ENCODE results near the gene PCBP2.

PCBP2 gene

GRCh38 chr12:53508534-53509170 is 56.8 kb downstream of the PCBP2 start:
- H3K27ac ChIP-seq (ENCODE audit: low read length), result no peak overlapping the region
- H3K36me3 ChIP-seq (ENCODE audit: control insufficient read depth, insufficient read depth, low read length), result peaks cover 13% of the 10 kb centered on the region; the same call in 1 of the 2 replicates
- H3K9me3 ChIP-seq (ENCODE audit: control insufficient read depth, insufficient read depth, low read length), result no peaks in the 10 kb centered on the region
- H3K4me1 ChIP-seq (ENCODE audit: control insufficient read depth, insufficient read depth, low read length), result no peaks in the 10 kb centered on the region
- no peak for DNase-seq (ENCODE audit: low read depth, low spot score)
- no peaks in the 10 kb centered on the region for H3K27me3 ChIP-seq (ENCODE audit: control insufficient read depth, insufficient read depth, low read length)
- H3K4me3 ChIP-seq (ENCODE audit: low read length), result no peak overlapping the region
- no CpG with 5 or more reads among the region's 7 CpGs for WGBS (ENCODE audit: insufficient coverage, insufficient read length)

GRCh38 chr12:53510181-53510812 is 58.4 kb downstream of the PCBP2 start:
- H3K4me1 ChIP-seq (ENCODE audit: control insufficient read depth, insufficient read depth, low read length), result no peaks in the 10 kb centered on the region
- H3K27me3 ChIP-seq (ENCODE audit: control insufficient read depth, insufficient read depth, low read length), result no peaks in the 10 kb centered on the region
- no peak overlapping the region for H3K27ac ChIP-seq (ENCODE audit: low read length)
- WGBS (ENCODE audit: insufficient coverage, insufficient read length), result no CpG with 5 or more reads among the region's 9 CpGs
- H3K9me3 ChIP-seq (ENCODE audit: control insufficient read depth, insufficient read depth, low read length), result no peaks in the 10 kb centered on the region
- H3K4me3 ChIP-seq (ENCODE audit: low read length), result no peak overlapping the region
- peaks cover 13% of the 10 kb centered on the region; the same call in 1 of the 2 replicates for H3K36me3 ChIP-seq (ENCODE audit: control insufficient read depth, insufficient read depth, low read length)
- DNase-seq (ENCODE audit: low read depth, low spot score), result no peak

GRCh38 chr12:53513712-53514410 is 62.0 kb downstream of the PCBP2 start:
- Histone ChIP-seq H3K4me3 (ENCODE audit: low read length) (no peak overlapping the region), H3K4me1 (ENCODE audit: control insufficient read depth, insufficient read depth, low read length) (no peaks in the 10 kb centered on the region), H3K27me3 (ENCODE audit: control insufficient read depth, insufficient read depth, low read length) (no peaks in the 10 kb centered on the region), H3K36me3 (ENCODE audit: control insufficient read depth, insufficient read depth, low read length) (no peaks in the 10 kb centered on the region), H3K27ac (ENCODE audit: low read length) (no peak overlapping the region), H3K9me3 (ENCODE audit: control insufficient read depth, insufficient read depth, low read length) (no peaks in the 10 kb centered on the region)
- whole genome bisulfite sequencing (ENCODE audit: insufficient coverage, insufficient read length), result no CpG with 5 or more reads among the region's 6 CpGs
- DNase-seq (ENCODE audit: low read depth, low spot score), result no peak

- DNase-seq (ENCODE audit: low read depth, low spot score), result no peak
- H3K27ac ChIP-seq (ENCODE audit: low read length), result no peak overlapping the region
- no peaks in the 10 kb centered on the region for H3K9me3 ChIP-seq (ENCODE audit: control insufficient read depth, insufficient read depth, low read length)
- no peaks in the 10 kb centered on the region for H3K27me3 ChIP-seq (ENCODE audit: control insufficient read depth, insufficient read depth, low read length)
- WGBS (ENCODE audit: insufficient coverage, insufficient read length), result no CpG with 5 or more reads among the region's 6 CpGs
- no peaks in the 10 kb centered on the region for H3K36me3 ChIP-seq (ENCODE audit: control insufficient read depth, insufficient read depth, low read length)
- no peaks in the 10 kb centered on the region for H3K4me1 ChIP-seq (ENCODE audit: control insufficient read depth, insufficient read depth, low read length)
- H3K4me3 ChIP-seq (ENCODE audit: low read length), result no peak overlapping the region
Observed at GRCh38 chr12:53514628-53515290, 62.9 kb downstream of the PCBP2 start.

- H3K27ac ChIP-seq (ENCODE audit: low read length), result no peak overlapping the region
- WGBS (ENCODE audit: insufficient coverage, insufficient read length), result no CpG with 5 or more reads among the region's 2 CpGs
- DNase-seq (ENCODE audit: low read depth, low spot score), result no peak
- H3K27me3 ChIP-seq (ENCODE audit: control insufficient read depth, insufficient read depth, low read length), result no peaks in the 10 kb centered on the region
- no peaks in the 10 kb centered on the region for H3K4me1 ChIP-seq (ENCODE audit: control insufficient read depth, insufficient read depth, low read length)
- no peaks in the 10 kb centered on the region for H3K9me3 ChIP-seq (ENCODE audit: control insufficient read depth, insufficient read depth, low read length)
- H3K36me3 ChIP-seq (ENCODE audit: control insufficient read depth, insufficient read depth, low read length), result no peaks in the 10 kb centered on the region
- no peak overlapping the region for H3K4me3 ChIP-seq (ENCODE audit: low read length)
Observed at GRCh38 chr12:53515291-53515680, 63.4 kb downstream of the PCBP2 start.

- H3K4me3 ChIP-seq (ENCODE audit: low read length), result no peak overlapping the region
- H3K27me3 ChIP-seq (ENCODE audit: control insufficient read depth, insufficient read depth, low read length), result no peaks in the 10 kb centered on the region
- H3K4me1 ChIP-seq (ENCODE audit: control insufficient read depth, insufficient read depth, low read length), result no peaks in the 10 kb centered on the region
- DNase-seq (ENCODE audit: low read depth, low spot score), result no peak
- WGBS (ENCODE audit: insufficient coverage, insufficient read length), result no CpG with 5 or more reads among the region's 13 CpGs
- no peak overlapping the region for H3K27ac ChIP-seq (ENCODE audit: low read length)
- no peaks in the 10 kb centered on the region for H3K9me3 ChIP-seq (ENCODE audit: control insufficient read depth, insufficient read depth, low read length)
- H3K36me3 ChIP-seq (ENCODE audit: control insufficient read depth, insufficient read depth, low read length), result no peaks in the 10 kb centered on the region; the same call in 1 of the 2 replicates
Observed at GRCh38 chr12:53516758-53517455, 65.0 kb downstream of the PCBP2 start.

- DNase-seq (ENCODE audit: low read depth, low spot score), result no peak
- no CpG with 5 or more reads among the region's 5 CpGs for WGBS (ENCODE audit: insufficient coverage, insufficient read length)
- no peaks in the 10 kb centered on the region for H3K4me1 ChIP-seq (ENCODE audit: control insufficient read depth, insufficient read depth, low read length)
- no peak overlapping the region for H3K4me3 ChIP-seq (ENCODE audit: low read length)
- no peak overlapping the region for H3K27ac ChIP-seq (ENCODE audit: low read length)
- no peaks in the 10 kb centered on the region; the same call in 1 of the 2 replicates for H3K36me3 ChIP-seq (ENCODE audit: control insufficient read depth, insufficient read depth, low read length)
- no peaks in the 10 kb centered on the region for H3K9me3 ChIP-seq (ENCODE audit: control insufficient read depth, insufficient read depth, low read length)
- no peaks in the 10 kb centered on the region for H3K27me3 ChIP-seq (ENCODE audit: control insufficient read depth, insufficient read depth, low read length)
Observed at GRCh38 chr12:53518381-53518780, 66.5 kb downstream of the PCBP2 start.

GRCh38 chr12:53523131-53523530 is 71.2 kb downstream of the PCBP2 start:
- no peak overlapping the region for H3K27ac ChIP-seq (ENCODE audit: low read length)
- WGBS (ENCODE audit: insufficient coverage, insufficient read length), result no CpG with 5 or more reads among the region's 3 CpGs
- no peaks in the 10 kb centered on the region; the same call in 1 of the 2 replicates for H3K36me3 ChIP-seq (ENCODE audit: control insufficient read depth, insufficient read depth, low read length)
- no peaks in the 10 kb centered on the region for H3K4me1 ChIP-seq (ENCODE audit: control insufficient read depth, insufficient read depth, low read length)
- no peak overlapping the region for H3K4me3 ChIP-seq (ENCODE audit: low read length)
- no peaks in the 10 kb centered on the region for H3K9me3 ChIP-seq (ENCODE audit: control insufficient read depth, insufficient read depth, low read length)
- no peaks in the 10 kb centered on the region for H3K27me3 ChIP-seq (ENCODE audit: control insufficient read depth, insufficient read depth, low read length)
- no peak for DNase-seq (ENCODE audit: low read depth, low spot score)

- Histone ChIP-seq H3K36me3 (ENCODE audit: control insufficient read depth, insufficient read depth, low read length) (no peaks in the 10 kb centered on the region; the same call in 1 of the 2 replicates), H3K9me3 (ENCODE audit: control insufficient read depth, insufficient read depth, low read length) (no peaks in the 10 kb centered on the region), H3K4me1 (ENCODE audit: control insufficient read depth, insufficient read depth, low read length) (no peaks in the 10 kb centered on the region), H3K4me3 (ENCODE audit: low read length) (no peak overlapping the region), H3K27ac (ENCODE audit: low read length) (no peak overlapping the region), H3K27me3 (ENCODE audit: control insufficient read depth, insufficient read depth, low read length) (no peaks in the 10 kb centered on the region)
- WGBS (ENCODE audit: insufficient coverage, insufficient read length), result no CpG with 5 or more reads among the region's 13 CpGs
- DNase-seq (ENCODE audit: low read depth, low spot score), result no peak
Observed at GRCh38 chr12:53524476-53524875, 72.6 kb downstream of the PCBP2 start.

- H3K36me3 ChIP-seq (ENCODE audit: control insufficient read depth, insufficient read depth, low read length), result peaks cover 5% of the 10 kb centered on the region; the same call in 1 of the 2 replicates
- no peak overlapping the region for H3K4me3 ChIP-seq (ENCODE audit: low read length)
- no peaks in the 10 kb centered on the region for H3K27me3 ChIP-seq (ENCODE audit: control insufficient read depth, insufficient read depth, low read length)
- no peaks in the 10 kb centered on the region for H3K9me3 ChIP-seq (ENCODE audit: control insufficient read depth, insufficient read depth, low read length)
- no peak for DNase-seq (ENCODE audit: low read depth, low spot score)
- WGBS (ENCODE audit: insufficient coverage, insufficient read length), result no CpG with 5 or more reads among the region's 2 CpGs
- no peaks in the 10 kb centered on the region for H3K4me1 ChIP-seq (ENCODE audit: control insufficient read depth, insufficient read depth, low read length)
- H3K27ac ChIP-seq (ENCODE audit: low read length), result no peak overlapping the region
Observed at GRCh38 chr12:53530061-53530460, 78.2 kb downstream of the PCBP2 start.

Data from iPS DF 6.9 (cell line).